HG03342 (cell line): ENCODE measurements around the gene EIF4A2.
A peak's percentile ranks its signal among the peaks of the same experiment; 100 is the strongest.
"Not testable (repeated sequence)": the region's sequence is repeated elsewhere in the genome, so short reads cannot be mapped to it uniquely, and the experiment has no call there.

Source experiments
- ATAC-seq: cut with Tn5 transposase; IDR thresholded peaks from one replicate; pipeline ENCODE4 v1.9.1; 2021; ENCODE audit warnings: mild to moderate bottlenecking, moderate library complexity; ENCODE audit not compliant: unreplicated experiment

The EIF4A2 gene

DNA sequence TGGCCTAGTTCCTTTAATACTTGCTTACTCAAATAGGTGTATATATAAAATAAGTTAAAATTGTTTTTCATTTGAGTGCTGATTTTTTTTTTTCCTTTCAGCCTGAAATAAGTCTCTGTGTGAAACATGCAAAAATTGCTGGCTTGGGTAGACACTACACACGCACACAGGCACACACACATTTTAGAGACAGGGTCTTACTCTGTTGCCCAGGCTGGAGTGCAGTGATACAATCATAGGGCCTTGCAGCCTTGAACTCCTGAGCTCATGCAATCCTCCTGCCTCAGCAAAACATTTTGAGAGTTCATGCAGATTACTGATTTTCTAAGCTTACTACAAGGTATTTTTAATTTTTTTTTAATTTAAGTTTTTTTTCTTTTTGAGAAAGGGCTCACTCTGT lies 35.6 kb downstream of the EIF4A2 start:
- ATAC-seq = no peak

DNA sequence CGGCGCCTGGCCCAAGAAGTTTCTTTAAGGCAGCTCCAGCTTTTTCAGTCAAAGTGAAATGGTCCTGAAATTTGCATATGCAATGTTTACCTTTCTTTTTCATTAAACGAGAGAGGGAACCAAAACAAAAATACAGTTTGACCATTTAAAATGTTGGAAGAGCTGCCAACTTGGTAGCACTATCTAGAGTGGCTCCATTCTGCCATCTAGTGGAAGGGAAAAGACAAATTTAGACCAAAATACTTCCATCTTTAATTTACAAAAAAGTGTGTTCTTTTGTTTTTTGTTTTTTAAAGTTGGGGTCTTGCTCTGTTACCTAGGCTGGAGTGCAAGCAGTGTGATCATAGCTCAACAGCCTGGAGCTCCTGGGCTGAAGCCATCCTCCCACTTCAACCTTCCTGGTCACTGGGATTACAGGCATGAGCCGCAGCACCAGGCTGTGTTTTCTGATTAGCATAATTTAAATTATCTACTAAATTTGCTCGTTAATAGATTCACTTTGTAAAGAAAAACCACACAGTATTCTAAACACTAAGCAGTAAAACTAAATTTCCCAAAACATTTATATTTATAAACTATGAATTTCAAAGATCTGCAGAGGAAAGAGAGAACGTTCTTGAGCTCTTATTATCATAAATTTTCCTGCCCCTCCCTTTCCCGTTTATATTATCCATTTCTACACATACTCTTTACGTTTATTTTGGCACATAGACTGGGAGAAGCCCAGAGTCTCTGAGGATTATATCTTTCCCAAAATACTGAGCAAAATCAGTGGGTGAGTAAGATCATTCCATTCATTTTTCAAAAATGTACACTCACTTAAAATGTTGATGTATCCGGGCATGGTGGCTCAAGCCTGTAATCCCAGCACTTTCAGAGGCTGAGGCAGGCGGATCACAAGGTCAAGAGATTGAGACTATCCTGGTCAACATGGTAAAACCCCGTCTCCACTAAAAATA lies 38.3 kb downstream of the EIF4A2 start:
- no peak for ATAC-seq

DNA sequence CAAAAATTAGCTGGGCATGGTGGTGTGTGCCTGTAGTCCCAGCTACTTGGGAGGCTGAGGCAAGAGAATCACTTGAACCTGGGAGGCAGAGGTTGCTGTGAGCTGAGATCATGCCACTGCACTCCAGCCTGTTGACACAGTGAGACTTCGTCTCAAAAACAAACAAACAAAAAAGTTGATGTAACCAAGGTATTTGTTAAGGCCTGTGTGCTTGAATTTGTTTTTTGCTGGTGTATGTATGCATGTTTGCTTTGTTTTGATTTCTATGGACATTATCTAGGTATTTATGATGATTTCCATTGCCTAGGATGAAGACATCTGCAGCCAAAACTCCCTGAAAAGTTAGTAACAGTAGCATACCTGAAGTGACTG lies 39.0 kb downstream of the EIF4A2 start:
- ATAC-seq = not testable (repeated sequence)

DNA sequence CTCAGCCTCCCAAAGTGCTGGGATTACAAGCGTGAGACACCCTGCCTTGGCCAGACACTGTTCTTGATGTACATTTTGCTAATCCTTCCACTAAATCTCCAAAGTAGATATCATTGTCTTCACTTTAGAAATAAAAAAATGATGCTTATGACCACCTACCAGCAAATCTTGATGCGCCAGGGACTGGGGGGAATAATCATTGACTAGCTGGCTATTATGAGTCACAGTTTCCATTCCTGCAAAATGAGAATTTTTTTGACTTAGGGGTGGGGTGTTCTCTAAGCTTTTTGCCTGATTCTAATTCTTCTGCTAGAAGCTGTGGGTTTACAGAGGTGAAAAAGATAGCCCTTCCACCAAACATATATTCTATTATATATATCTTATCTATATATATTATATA lies 40.0 kb downstream of the EIF4A2 start:
- ATAC-seq = no peak

DNA sequence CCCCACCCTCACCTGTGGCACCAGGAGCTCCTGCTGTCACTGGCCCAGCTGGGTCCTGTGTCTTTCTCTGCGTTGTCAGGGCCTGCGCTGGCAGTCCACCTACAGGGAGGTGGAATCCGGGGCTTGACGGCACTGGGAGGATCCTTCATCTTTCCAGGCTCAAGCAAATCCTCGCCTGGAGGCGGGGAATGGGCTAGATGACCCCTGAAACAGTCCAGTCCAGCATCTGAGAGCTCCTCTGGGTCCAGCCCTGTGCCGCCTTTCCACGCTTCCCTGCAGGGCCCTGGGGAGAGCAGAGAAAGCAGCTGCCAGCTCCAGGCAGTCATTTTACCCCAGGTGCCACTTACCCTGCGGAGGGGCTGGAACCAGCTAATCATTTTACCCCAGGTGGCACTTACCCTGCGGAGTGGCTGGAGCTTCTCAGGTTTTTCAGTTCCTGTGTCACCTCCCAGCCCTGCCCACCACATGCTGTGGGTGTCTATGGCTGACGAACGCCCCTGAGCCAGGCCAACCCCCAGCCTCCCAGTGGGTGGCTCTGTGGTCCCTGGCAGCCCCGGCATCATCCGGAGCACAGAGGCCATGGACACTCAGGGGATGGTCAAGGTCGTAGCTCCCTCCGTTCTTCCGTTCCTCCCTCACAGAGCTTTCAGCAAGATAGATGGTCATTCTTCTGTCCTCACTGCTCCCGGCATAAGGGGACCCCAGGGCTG lies 41.2 kb downstream of the EIF4A2 start:
- no peak for ATAC-seq

DNA sequence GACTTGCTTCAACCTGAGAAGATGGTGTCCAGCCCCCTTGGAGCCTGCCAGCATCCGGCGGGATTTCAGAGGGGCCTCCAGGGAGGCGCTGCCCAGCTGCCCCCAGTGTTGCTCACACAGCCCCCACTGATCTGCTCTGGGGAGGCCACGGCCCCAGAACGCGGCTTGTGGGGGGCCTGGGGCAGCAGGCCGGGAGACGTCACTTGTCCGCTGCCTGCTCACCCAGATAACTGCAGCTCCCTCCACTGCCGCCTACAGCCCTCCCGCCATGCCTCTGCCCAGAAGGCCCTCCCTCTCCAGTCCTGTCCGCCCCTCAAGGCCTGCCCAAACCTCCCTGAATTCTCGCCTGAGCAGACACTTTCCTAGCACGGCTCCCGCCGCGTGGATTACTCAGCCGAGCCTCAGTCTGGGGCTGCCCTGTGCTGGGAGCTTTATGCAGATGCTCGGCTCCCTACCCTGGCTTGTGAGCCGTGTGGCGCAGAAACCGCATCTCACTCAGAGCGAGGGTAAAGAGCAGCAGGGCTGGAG lies 42.0 kb downstream of the EIF4A2 start:
- ATAC-seq = no peak

DNA sequence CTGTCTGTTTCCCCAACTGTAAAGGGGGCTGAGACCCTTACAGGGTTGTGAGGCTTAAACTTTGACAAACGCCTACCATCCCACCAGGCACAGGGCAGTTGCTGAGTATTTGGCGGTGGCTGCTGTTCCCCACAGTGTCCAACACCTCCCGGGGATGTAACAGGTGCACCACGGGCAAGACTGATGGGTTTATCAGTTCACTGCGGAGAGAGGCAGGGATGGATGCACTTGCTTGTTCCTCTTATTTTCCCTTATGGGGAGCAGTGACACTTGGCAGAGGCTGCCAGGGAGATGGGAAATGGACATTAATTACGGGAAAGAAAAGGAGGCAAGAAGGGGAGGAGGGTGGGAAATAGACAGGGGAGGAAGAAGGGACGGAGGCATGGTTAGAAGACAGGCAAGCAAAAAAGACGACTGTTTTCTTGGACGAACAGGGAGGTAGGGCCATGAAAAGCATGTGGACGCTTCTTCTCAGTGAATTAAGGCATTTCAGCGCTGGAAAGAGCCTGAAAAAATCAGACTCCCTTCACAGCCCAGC lies 42.6 kb downstream of the EIF4A2 start:
- ATAC-seq = no peak

DNA sequence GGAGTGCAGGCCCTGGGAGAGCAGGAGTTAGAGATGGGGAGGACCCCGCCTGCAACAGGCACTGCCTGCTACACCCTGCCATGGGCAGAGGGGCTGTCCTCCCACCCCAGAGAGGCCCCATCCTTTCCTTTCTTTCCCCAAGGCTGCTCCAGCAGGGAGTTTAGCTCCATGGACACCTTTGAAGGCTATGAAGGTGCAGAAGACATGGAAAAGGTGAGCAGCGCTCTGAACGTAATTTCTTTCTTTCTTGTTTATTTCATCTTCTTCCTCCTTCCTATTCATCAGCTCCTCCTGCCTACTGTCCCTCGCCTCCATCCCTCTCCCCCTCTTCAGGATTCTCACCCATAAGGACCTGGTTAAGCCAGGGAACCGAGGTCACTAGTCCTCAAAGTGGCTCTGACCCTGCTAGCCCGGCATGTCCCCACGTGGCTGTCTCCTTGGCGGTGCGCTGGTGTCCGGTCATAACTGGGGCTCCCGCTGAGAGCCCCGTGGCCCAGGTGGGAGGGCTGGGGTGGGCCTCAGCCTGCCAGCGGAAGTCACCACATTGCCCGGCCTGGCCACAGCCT lies 43.1 kb downstream of the EIF4A2 start:
- ATAC-seq = no peak

DNA sequence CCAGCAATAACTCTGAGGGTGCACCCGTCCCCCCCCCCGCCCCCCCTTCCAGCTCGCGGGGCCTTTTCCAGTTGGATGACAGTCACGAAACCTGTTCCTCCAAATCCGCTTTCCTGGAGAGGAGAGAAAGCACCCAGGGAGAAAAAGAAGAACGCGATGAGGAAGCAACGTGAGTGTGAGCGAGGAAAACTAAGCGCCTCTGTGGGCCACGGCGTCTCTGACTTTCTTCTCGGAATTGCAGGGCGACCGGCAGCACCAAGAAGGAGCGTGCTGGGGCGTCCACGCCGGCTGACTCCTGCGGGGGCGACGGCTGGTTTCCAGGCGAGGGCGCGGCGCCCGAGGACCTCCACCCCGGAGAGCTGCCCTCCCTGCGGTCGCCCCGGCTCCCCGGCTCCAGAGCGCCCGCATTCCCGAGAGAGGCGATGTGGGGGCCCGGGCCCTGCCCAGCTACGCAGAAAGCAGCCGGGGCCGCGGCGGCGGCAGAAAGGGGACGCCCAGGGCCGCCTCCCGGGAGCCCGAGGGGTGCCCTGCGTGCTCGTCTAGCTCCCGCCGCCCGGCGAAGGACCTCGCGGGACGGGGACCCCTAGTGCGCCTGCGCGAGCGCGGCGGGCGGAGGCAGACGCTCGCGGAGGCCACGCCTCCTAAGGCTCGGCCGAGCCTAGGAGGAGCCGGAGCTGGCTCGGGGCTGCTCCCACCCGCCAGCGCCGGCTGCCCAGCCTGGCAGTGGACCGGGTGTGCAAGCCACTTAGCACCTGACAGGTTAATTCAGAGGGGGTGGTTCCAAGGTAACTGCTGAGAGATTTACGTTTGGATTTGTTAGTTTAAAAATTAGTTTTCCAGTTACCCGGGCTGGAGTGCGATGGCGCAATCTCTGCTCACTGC lies 43.8 kb downstream of the EIF4A2 start:
- peak; percentile 92 for ATAC-seq

DNA sequence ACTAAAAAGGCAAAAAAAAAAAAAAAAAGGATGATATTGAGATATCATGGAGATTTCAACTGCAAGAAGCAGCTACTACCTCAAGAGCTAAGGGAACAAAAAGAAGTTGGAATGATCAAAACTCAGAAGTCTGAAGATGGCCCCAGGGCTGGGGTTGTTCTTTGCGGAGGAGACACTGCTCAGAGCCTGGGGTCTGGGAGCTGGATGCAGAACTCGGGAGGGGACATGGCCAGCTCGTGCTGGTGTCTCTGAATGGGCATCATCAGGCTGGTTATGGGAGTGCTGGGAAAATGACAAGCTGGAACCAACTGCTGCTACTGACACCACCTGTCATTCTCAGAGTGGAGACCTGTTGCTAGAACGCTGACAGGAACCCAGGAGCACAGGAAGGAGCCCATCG lies 45.0 kb downstream of the EIF4A2 start:
- no peak for ATAC-seq

DNA sequence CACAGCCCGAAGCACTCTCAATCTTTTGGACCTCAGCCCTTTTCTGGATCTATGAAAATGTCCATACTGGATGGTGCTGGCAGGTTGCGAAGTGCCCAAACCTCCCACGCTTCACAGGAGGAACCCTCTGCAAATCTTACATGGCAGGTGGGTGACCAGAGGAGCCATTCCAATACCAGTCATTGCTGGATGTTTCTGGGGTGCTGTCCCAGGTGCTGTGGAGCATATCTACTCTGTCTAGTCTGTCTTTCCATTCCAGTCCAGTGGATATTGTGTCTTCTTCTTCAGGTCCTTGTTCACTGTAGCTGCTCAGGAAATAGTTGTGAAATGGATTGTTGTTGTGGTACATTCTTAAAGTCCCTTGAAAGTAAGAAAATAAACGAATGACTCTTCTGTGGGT lies 48.4 kb downstream of the EIF4A2 start:
- ATAC-seq = no peak

DNA sequence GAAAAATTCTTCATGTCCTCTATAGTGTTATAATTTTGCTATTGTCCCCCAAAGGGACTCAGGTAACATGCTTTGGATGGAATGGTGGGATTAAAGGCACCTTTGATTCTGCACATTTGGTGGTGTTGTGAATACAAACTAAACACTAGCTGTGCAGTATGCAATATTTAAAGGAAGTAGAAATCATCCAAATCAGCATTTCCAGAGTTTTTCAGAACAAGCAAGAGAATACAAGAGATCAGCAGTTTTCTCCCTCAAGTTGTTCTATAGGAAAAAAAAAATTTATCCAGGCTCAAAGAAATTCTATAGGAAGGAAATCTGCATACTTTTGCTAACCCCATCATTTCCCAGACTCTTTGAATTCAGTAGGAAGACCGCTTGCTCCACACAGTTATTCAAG lies 48.9 kb downstream of the EIF4A2 start:
- no peak for ATAC-seq
